ENCODE measurements around the gene DLG5.

- no peak for TF ChIP-seq CTCF (IDR thresholded peaks at IDR 0.05)
- TF ChIP-seq EZH2 (IDR thresholded peaks at IDR 0.05; ENCODE audit: borderline replicate concordance, insufficient read depth, low read depth, low read length, poor library complexity, severe bottlenecking): no peak
Measured at GRCh38 chr10:77854115-77854514, 72.4 kb downstream of the DLG5 start.
